8988T (cell line): ENCODE measurements around the gene RNU4-1.
"Not testable (repeated sequence)": the region's sequence is repeated elsewhere in the genome, so short reads cannot be mapped to it uniquely, and the experiment has no call there.

Experiments used
- DNase-seq: peaks from one replicate; pipeline ENCODE4 v3.0.0; 2011

The RNU4-1 gene

GRCh38 chr12:120292661-120293531 lies at the start of gene RNU4-1:
RNU4-1 (minus strand) TSS chr12:120293237.
- no peak for DNase-seq

GRCh38 chr12:120342175-120343038 lies 49.4 kb upstream of the RNU4-1 start:
- no peak for DNase-seq

GRCh38 chr12:120339256-120339655 lies 46.2 kb upstream of the RNU4-1 start:
- no peak for DNase-seq

- DNase-seq, result no peak
Measured at GRCh38 chr12:120337730-120338129, 44.7 kb upstream of the RNU4-1 start.

- DNase-seq, result not testable (repeated sequence)
Measured at GRCh38 chr12:120336392-120336791, 43.4 kb upstream of the RNU4-1 start.

GRCh38 chr12:120335447-120335846 lies 42.4 kb upstream of the RNU4-1 start:
- DNase-seq, result not testable (repeated sequence)

GRCh38 chr12:120332523-120332922 lies 39.5 kb upstream of the RNU4-1 start:
- DNase-seq, result no peak

GRCh38 chr12:120332041-120332440 lies 39.0 kb upstream of the RNU4-1 start:
- DNase-seq, result no peak

GRCh38 chr12:120331390-120331789 lies 38.4 kb upstream of the RNU4-1 start:
- DNase-seq, result no peak

- DNase-seq, result no peak
Measured at GRCh38 chr12:120328228-120328627, 35.2 kb upstream of the RNU4-1 start.

- DNase-seq, result no peak
Measured at GRCh38 chr12:120327593-120327992, 34.6 kb upstream of the RNU4-1 start, which contains the start of gene PLA2G1B. PLA2G1B (minus strand) TSS chr12:120327779; CDS start chr12:120327753, 26 bp downstream.

- DNase-seq, result no peak
Measured at GRCh38 chr12:120324841-120325417, 31.9 kb upstream of the RNU4-1 start.

- DNase-seq, result no peak
Measured at GRCh38 chr12:120323772-120324171, 30.7 kb upstream of the RNU4-1 start.

GRCh38 chr12:120321382-120322202 lies 28.6 kb upstream of the RNU4-1 start:
- no peak for DNase-seq

- peak; percentile 80 for DNase-seq
Measured at GRCh38 chr12:120317224-120318105, 24.4 kb upstream of the RNU4-1 start.

- DNase-seq, result no peak
Measured at GRCh38 chr12:120316798-120317223, 23.8 kb upstream of the RNU4-1 start.

- no peak for DNase-seq
Measured at GRCh38 chr12:120314220-120314619, 21.2 kb upstream of the RNU4-1 start.

GRCh38 chr12:120301962-120302815 lies 9.2 kb upstream of the RNU4-1 start, which contains the start of gene SIRT4:
SIRT4 (plus strand) TSS chr12:120302321; CDS start chr12:120303562, 1,241 bp downstream.
- peak; percentile 56 for DNase-seq

- DNase-seq, result no peak
Measured at GRCh38 chr12:120292411-120292660, 701 bp downstream of the RNU4-1 start.

- no peak for DNase-seq
Measured at GRCh38 chr12:120290609-120291305, 2.3 kb downstream of the RNU4-1 start.
